NCI-H510A (cell line): ENCODE results near the gene CELA1.
"Not testable (repeated sequence)": the region's sequence is repeated elsewhere in the genome, so short reads cannot be mapped to it uniquely, and the experiment has no call there.

ENCODE experiments used
- DNase-seq: peaks from one replicate; lab custom pipeline; 2025; lab: John Stamatoyannopoulos, UW

Gene CELA1

GRCh38 chr12:51318057-51318806 is 28.2 kb downstream of the CELA1 start:
- DNase-seq: not testable (repeated sequence)

- no peak for DNase-seq
Measured at GRCh38 chr12:51311389-51311788, 35.1 kb downstream of the CELA1 start.

- no peak for DNase-seq
Measured at GRCh38 chr12:51307655-51308593, 38.6 kb downstream of the CELA1 start.

- DNase-seq: no peak
Measured at GRCh38 chr12:51306507-51306906, 40.0 kb downstream of the CELA1 start.

- not testable (repeated sequence) for DNase-seq
Measured at GRCh38 chr12:51300768-51301167, 45.7 kb downstream of the CELA1 start.

- no peak for DNase-seq
Measured at GRCh38 chr12:51295651-51296050, 50.8 kb downstream of the CELA1 start.

GRCh38 chr12:51294097-51294496 is 52.4 kb downstream of the CELA1 start:
- not testable (repeated sequence) for DNase-seq

- DNase-seq: no peak
Measured at GRCh38 chr12:51293696-51294095, 52.8 kb downstream of the CELA1 start.

GRCh38 chr12:51291603-51292513 is 54.6 kb downstream of the CELA1 start:
- DNase-seq: not testable (repeated sequence)

- no peak for DNase-seq
Measured at GRCh38 chr12:51285843-51286242, 60.6 kb downstream of the CELA1 start.

- DNase-seq: no peak
Measured at GRCh38 chr12:51281202-51281924, 65.1 kb downstream of the CELA1 start.
